Measurements from ENCODE around the gene ZNF534. TPM values are rescaled to one million over a fixed set of nuclear protein-coding genes. Genes with fewer than 3 reads are reported as not detected.

Gene ZNF534
- total and polyA plus RNA-seq, 5 experiments from 2014 or later, result not detected

Other genes starting within 250 kb of the ZNF534 start
- gene PPP2R1A, start 239.1 kb upstream of the ZNF534 start, total RNA-seq, result 100 to 1,000 TPM; 184 TPM
- 100 to 1,000 TPM; 148 to 174 (median 170) TPM for gene PPP2R1A, start 239.1 kb upstream of the ZNF534 start, polyA plus RNA-seq
- 10 to 100 TPM; 61.0 to 67.2 TPM for gene ZNF766, start 159.6 kb upstream of the ZNF534 start, total RNA-seq
- gene ZNF766, start 159.6 kb upstream of the ZNF534 start, polyA plus RNA-seq, result 10 to 100 TPM; 49.6 to 70.5 (median 61.8) TPM
- gene ZNF480, start 132.0 kb upstream of the ZNF534 start, total RNA-seq, result 10 to 100 TPM; 27.3 to 28.2 TPM
- gene ZNF480, start 132.0 kb upstream of the ZNF534 start, polyA plus RNA-seq, result 10 to 100 TPM; 22.6 to 30.2 (median 29.1) TPM
- 1 to 10 TPM; 4.5 to 7.5 TPM for gene ZNF610, start 92.9 kb upstream of the ZNF534 start, total RNA-seq
- 1 to 10 TPM in 2 of 3 donors, under 1 TPM in 1; 0.97 to 3.2 (median 1.2) TPM for gene ZNF610, start 92.9 kb upstream of the ZNF534 start, polyA plus RNA-seq
- 10 to 100 TPM; 46.5 to 57.9 TPM for gene ZNF880, start 59.2 kb upstream of the ZNF534 start, total RNA-seq
- 10 to 100 TPM; 38.7 to 46.8 (median 40.4) TPM for gene ZNF880, start 59.2 kb upstream of the ZNF534 start, polyA plus RNA-seq
- gene ZNF528, start 31.3 kb upstream of the ZNF534 start, total RNA-seq, result 10 to 100 TPM; 57.9 to 62.4 TPM
- 10 to 100 TPM in 2 of 3 donors, 1 to 10 TPM in 1; 9.2 to 12.4 (median 11.0) TPM for gene ZNF528, start 31.3 kb upstream of the ZNF534 start, polyA plus RNA-seq
- gene ZNF578, start 24.4 kb downstream of the ZNF534 start, total RNA-seq, result 1 to 10 TPM; 5.5 to 6.1 TPM
- gene ZNF578, start 24.4 kb downstream of the ZNF534 start, polyA plus RNA-seq, result 1 to 10 TPM; 3.0 to 3.5 (median 3.4) TPM
- gene ZNF808, start 98.5 kb downstream of the ZNF534 start, total RNA-seq, result 10 to 100 TPM; 51.6 to 58.3 TPM
- gene ZNF808, start 98.5 kb downstream of the ZNF534 start, polyA plus RNA-seq, result 10 to 100 TPM in 2 of 3 donors, 1 to 10 TPM in 1; 8.0 to 13.2 (median 12.9) TPM
- 10 to 100 TPM; 35.8 to 40.3 TPM for gene ZNF701, start 141.1 kb downstream of the ZNF534 start, total RNA-seq
- 10 to 100 TPM; 13.6 to 14.4 (median 14.1) TPM for gene ZNF701, start 141.1 kb downstream of the ZNF534 start, polyA plus RNA-seq
- gene ZNF83, start 209.2 kb downstream of the ZNF534 start, total RNA-seq, result 100 to 1,000 TPM; 112 to 113 TPM
- gene ZNF83, start 209.2 kb downstream of the ZNF534 start, polyA plus RNA-seq, result 10 to 100 TPM; 10.9 to 18.3 (median 13.8) TPM